Measurements from ENCODE around the gene CUX1.
"Not testable (repeated sequence)": the region's sequence is repeated elsewhere in the genome, so short reads cannot be mapped to it uniquely, and the experiment has no call there.

CUX1 gene

GRCh38 chr7:101856473-101857357 lies 39.3 kb downstream of the CUX1 start:
- peak; percentile 39 for DNase-seq

- no peak for DNase-seq
Measured at GRCh38 chr7:101857358-101857811, 40.0 kb downstream of the CUX1 start.

- no peak for DNase-seq
Measured at GRCh38 chr7:101858437-101859385, 41.3 kb downstream of the CUX1 start.

- no peak for DNase-seq
Measured at GRCh38 chr7:101859411-101860106, 42.1 kb downstream of the CUX1 start.

GRCh38 chr7:101860316-101861217 lies 43.1 kb downstream of the CUX1 start:
- DNase-seq, result no peak

- no peak for DNase-seq
Measured at GRCh38 chr7:101861218-101861775, 43.9 kb downstream of the CUX1 start.

GRCh38 chr7:101862280-101863220 lies 45.1 kb downstream of the CUX1 start:
- no peak for DNase-seq

- no peak for DNase-seq
Measured at GRCh38 chr7:101863598-101863997, 46.2 kb downstream of the CUX1 start.

GRCh38 chr7:101864039-101864438 lies 46.6 kb downstream of the CUX1 start:
- no peak for DNase-seq

- no peak for DNase-seq
Measured at GRCh38 chr7:101865031-101865430, 47.6 kb downstream of the CUX1 start.

GRCh38 chr7:101865455-101865854 lies 48.0 kb downstream of the CUX1 start:
- no peak for DNase-seq

- DNase-seq, result no peak
Measured at GRCh38 chr7:101866328-101866727, 48.9 kb downstream of the CUX1 start.

GRCh38 chr7:101867265-101867664 lies 49.8 kb downstream of the CUX1 start:
- no peak for DNase-seq

- DNase-seq, result not testable (repeated sequence)
Measured at GRCh38 chr7:101867681-101868080, 50.3 kb downstream of the CUX1 start.

GRCh38 chr7:101868191-101868950 lies 50.9 kb downstream of the CUX1 start:
- DNase-seq, result no peak

GRCh38 chr7:101869026-101869900 lies 51.8 kb downstream of the CUX1 start:
- DNase-seq, result no peak

GRCh38 chr7:101869901-101870290 lies 52.5 kb downstream of the CUX1 start:
- no peak for DNase-seq

GRCh38 chr7:101870361-101871062 lies 53.1 kb downstream of the CUX1 start:
- peak; percentile 31 for DNase-seq

Measured in NCI-H748 treated with DMSO at 0.1 percent for 48 hours (cell line).